Erythroblast (primary cell): ENCODE results near the gene ELOB.
"Not testable (repeated sequence)": the region's sequence is repeated elsewhere in the genome, so short reads cannot be mapped to it uniquely, and the experiment has no call there.

Source experiments
- DNase-seq, 2 experiments: peaks; one replicate each; lab custom pipeline; 2025; lab: John Stamatoyannopoulos, UW
- GATA1 ChIP-seq: IDR thresholded peaks from 2 replicates; pipeline ENCODE4 v1.6.1; 2011; ENCODE audit warnings: low read depth, mild to moderate bottlenecking, control low read depth, low read length, moderate library complexity
- POLR2A ChIP-seq: IDR thresholded peaks from 2 replicates; pipeline ENCODE4 v1.6.1; 2011; ENCODE audit warnings: mild to moderate bottlenecking, low read length

Gene ELOB

DNA sequence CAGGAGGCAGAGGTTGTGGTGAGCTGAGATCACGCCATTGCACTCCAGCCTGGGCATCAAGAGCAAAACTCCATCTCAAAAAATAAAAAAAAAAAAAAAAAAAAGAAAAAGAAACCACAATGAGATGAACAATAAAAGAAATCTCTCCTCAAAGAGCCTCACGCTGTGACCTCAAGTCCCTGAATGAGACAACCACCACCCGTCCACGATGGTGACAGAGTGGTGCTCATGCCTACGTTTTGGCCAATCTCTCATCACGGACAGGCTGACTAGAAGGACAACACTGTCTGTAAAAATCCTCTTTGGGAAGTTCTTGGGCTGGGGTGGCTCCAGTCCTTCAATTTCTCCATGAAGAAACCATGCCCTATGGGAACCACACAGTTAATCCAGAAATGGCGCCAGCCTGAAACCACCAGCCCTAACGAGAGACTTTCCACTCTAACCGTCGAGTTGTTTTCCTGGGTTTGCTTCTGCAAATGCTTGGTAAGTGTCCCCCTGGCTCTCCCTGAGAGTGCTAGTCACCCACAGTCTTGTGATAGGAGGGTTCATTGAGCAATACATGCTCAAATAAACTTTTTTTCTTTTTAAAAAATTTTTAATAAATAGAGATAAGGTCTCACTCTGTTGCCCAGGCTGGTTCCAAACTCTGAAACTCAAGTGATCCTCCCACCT lies 42.1 kb downstream of the ELOB start:
- no peak for DNase-seq
- TF ChIP-seq POLR2A (no peak), GATA1 (no peak)

DNA sequence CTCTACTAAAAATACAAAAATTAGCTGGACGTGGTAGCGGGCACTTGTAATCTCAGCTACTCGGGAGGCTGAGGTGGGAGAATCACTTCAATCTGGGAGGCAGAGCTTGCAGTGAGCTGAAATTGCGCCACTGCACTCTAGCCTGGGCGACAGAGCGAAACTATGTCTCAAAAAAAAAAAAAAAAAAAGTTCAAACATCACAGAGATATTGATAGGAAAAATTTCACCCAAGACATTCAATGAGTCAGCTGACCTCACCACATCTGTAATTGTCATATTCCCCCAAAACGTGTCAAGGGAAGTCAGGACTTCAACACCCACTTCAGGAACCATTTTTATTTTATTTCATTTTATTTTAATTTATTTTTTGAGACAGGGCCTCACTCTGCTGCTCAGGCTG lies 49.0 kb downstream of the ELOB start:
- DNase-seq, result no peak
- TF ChIP-seq GATA1, result no peak
- no peak for TF ChIP-seq POLR2A

DNA sequence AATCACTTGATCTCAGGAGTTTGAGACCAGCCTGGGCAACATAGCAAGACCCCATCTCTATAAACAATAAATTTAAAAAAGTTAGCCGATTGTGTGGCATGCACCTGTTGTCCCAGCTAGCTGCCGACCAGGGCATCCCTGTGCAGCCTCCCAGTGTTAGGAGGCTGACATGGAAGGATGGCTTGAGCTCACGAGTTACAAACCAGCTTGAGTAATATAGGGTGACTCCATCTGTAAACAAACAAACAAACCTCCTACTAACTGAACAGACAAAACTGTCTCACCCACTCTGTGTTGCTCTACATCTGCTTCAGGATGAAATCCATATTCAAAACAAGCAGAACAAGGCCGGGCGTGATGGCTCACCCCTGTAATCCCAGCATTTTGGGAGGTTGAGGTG lies 50.2 kb downstream of the ELOB start:
- DNase-seq, result no peak
- no peak for TF ChIP-seq POLR2A

DNA sequence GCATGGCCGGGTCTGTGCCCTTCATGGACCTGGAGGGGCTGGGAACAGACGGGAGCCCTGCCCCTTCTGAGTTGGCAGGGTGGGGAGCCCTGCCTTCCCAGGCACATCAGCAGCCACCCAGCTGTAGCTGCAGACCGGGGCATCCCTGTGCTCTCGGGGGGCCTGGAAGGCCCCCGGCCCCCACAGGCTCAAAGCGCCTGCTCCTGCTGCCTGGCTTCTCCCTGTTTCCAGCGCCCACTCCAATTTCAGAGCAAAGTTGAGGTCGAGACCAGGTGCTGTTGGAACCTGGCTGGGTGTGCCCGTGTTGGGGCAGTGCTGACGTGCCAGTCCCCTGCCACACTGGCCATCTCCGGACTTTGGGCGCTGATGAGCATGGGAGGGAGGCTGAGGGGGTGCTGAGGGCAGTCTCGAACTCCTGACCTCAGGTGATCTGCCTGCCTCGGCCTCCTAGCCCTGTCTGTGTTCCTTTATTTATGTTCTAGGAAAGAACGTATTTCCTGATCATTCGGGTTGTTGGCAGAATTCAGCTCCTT lies 52.2 kb downstream of the ELOB start:
- no peak for TF ChIP-seq GATA1
- TF ChIP-seq POLR2A, result no peak

DNA sequence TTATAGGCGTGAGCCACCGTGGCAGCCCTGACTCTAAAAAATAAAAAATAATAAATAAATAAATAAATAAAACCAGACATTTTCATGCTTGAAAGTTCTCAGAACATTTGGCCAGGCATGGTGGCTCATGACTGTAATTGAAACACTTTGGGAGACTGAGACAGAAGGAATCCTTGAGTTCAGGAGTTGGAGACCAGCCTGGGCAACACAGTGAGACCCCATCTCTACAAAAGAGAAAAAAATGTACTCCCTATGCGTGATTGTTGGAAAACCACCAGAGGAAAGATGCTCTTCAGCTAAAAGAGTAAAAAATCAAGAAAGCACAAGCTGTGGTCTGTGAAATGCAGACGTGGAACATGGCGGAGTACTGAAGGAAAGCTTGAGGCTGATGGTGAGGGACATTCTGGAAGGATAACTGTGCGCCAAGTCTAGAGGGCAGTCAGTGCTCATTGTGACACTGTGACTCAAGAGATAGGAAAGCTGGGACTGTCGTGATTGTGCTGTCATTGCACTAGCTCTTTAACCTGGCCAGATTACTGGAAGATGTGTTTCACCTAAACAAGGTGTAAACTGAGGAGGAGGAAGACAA lies 52.9 kb downstream of the ELOB start:
- DNase-seq, result no peak
- no peak for TF ChIP-seq GATA1
- TF ChIP-seq POLR2A, result no peak

More for the DNA sequence above, 52.2 kb downstream of the ELOB start:
- DNase-seq, result no peak

DNA sequence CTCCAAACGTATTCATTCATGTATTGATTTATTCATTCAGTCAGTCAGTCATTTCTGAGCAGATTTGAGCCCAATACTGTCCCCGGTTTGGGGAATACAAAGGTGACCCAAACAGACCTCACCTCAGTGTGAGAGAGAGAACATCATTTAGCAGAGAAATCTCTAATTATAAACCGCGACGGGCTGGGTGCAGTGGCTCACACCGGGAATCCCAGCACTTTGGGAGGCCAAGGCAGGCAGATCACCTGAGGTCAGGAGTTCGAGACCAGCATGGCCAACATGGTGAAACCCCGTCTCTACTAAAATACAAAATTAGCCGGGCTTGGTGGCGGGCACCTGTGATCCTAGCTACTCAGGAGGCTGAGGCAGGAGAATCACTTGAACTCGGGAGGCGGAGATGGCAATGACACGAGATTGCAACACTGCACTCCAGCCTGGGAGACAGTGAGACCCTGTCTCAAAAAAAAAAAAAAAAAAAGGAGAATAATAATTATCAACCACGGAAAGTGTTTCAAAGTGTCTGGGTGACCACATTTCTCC lies 55.4 kb downstream of the ELOB start:
- DNase-seq, result not testable (repeated sequence)
